Sigmoid colon (tissue), 7 donors: ENCODE results near the gene HOXC9. TPM values are rescaled to one million over a fixed set of nuclear protein-coding genes. Genes with fewer than 3 reads are reported as not detected.

Experiments
- DNase-seq: peaks from one replicate; pipeline ENCODE4 v3.0.0-alpha.2; 2019
- H3K27ac ChIP-seq, 4 donors: fragments of 200-600 bp; sonication (generic); one replicate each; pipeline ENCODE4 v1.5.1; 2016 to 2019; ENCODE audit warnings: mild to moderate bottlenecking in 1 of 4
- H3K27me3 ChIP-seq, 3 donors: fragments of 200-600 bp; sonication (generic); one replicate each; pipeline ENCODE4 v1.5.1; 2019; ENCODE audit warnings: mild to moderate bottlenecking in 1 of 3
- H3K36me3 ChIP-seq, 4 donors: fragments of 200-600 bp; sonication (generic); one replicate each; pipeline ENCODE4 v1.5.1; 2016 to 2019
- H3K4me1 ChIP-seq, 4 donors: fragments of 200-600 bp; sonication (generic); one replicate each; pipeline ENCODE4 v1.5.1; 2017 to 2019
- H3K4me3 ChIP-seq, 4 donors: fragments of 200-600 bp; sonication (generic); one replicate each; pipeline ENCODE4 v1.5.1; 2017 to 2019; ENCODE audit warnings: mild to moderate bottlenecking in 2 of 4, moderate library complexity in 1 of 4
- H3K9me3 ChIP-seq, 4 donors: fragments of 200-600 bp in 3 of 4; sonication (generic) in 3 of 4; one replicate each; pipeline versions ENCODE4 v1.5.1 to v1.6.1; 2013 to 2019
- CTCF ChIP-seq, 4 experiments: fragments of 450-650 bp in 3 of 4; fragments of 200-600 bp in 1 of 4; IDR thresholded peaks; one replicate each; pipeline ENCODE4 v1.5.1; 2016 to 2019; ENCODE audit warnings: antibody characterized with exemption in 4 of 4, mild to moderate bottlenecking in 3 of 4, moderate library complexity in 2 of 4
- EP300 ChIP-seq, 4 donors: sonication (generic); formaldehyde crosslinking; IDR thresholded peaks; one replicate each; pipeline ENCODE4 v1.6.1; 2017; ENCODE audit warnings: antibody characterized with exemption in 4 of 4
- POLR2A ChIP-seq, 2 donors: fragments of 450-650 bp; IDR thresholded peaks; one replicate each; pipeline ENCODE4 v1.6.1; 2016; ENCODE audit warnings: antibody characterized with exemption in 2 of 2, mild to moderate bottlenecking in 2 of 2, moderate library complexity in 2 of 2
- POLR2AphosphoS5 ChIP-seq, 4 donors: sonication (generic); formaldehyde crosslinking; IDR thresholded peaks; one replicate each; pipeline ENCODE4 v1.6.1; 2017; ENCODE audit warnings: antibody characterized with exemption in 4 of 4
- WGBS, 2 donors: extraction: QIAGEN DNeasy Blood & Tissue Kit; methylation state at CpG; one replicate each; pipeline ENCODE4 v1.1.7; 2013; 5-methylcytosine and 5-hydroxymethylcytosine counted together
- intact Hi-C: fragments of 100-400 bp; cut with DNase I; formaldehyde crosslinking; loops from one replicate; pipeline ENCODE4 v1.15.1; 2023
- polyA plus RNA-seq, 3 donors: library from polyadenylated mRNA; stranded (reverse); fragments of 200-250 nt; gene quantifications; one replicate each; pipeline ENCODE4 v1.2.3, GENCODE V29; 2013
- total RNA-seq, 4 donors: library from RNA; depleted of rRNA; stranded (reverse); fragments of >200 nt; gene quantifications; one replicate each; pipeline ENCODE4 v1.1.0, GENCODE V29; 2016
- donor health status: healthy with polysubstance abuse.
- donor health status: Bipolar disorder and iron deficiency.
- donor health status: healthy.

Gene HOXC9
- total and polyA plus RNA-seq, 7 donors = 0.04 TPM; not detected in 6

GRCh38 chr12:53985692-53985993 is 14.3 kb upstream of the HOXC9 start:
- 6 to 31% methylated on average over 21 of the region's 21 CpGs for WGBS, 2 donors
- intact Hi-C loops = no loop called here

GRCh38 chr12:53985994-53986685 is 13.8 kb upstream of the HOXC9 start:
- 3 to 9% methylated on average over 50 of the region's 50 CpGs for WGBS, 2 donors
- TF ChIP-seq CTCF (IDR thresholded peaks at IDR 0.05) = no peak
- TF ChIP-seq POLR2A (IDR thresholded peaks at IDR 0.05) = no peak
- no peak for TF ChIP-seq EP300 (IDR thresholded peaks at IDR 0.05)
- TF ChIP-seq POLR2AphosphoS5 (IDR thresholded peaks at IDR 0.05) = no peak
- Histone ChIP-seq H3K36me3 (no peaks in the 10 kb centered on the region), H3K9me3 (no peaks in the 10 kb centered on the region), H3K27me3 (peaks cover 85 to 100% (median 99%) of the 10 kb centered on the region in 3 donors), H3K27ac (no peak overlapping the region), H3K4me1 (peaks cover 0 to 32% (median 21%) of the 10 kb centered on the region in 4 donors), H3K4me3 (peak overlapping the region in 2 of 4 donors; percentile 13 to 17)
- DNase-seq = no peak
- intact Hi-C loops = no loop called here

More at GRCh38 chr12:53985692-53985993, 14.3 kb upstream of the HOXC9 start:
- no peak for DNase-seq
- peak overlapping the region in 2 of 4 donors; percentile 13 to 17 for H3K4me3 ChIP-seq
- no peaks in the 10 kb centered on the region for H3K9me3 ChIP-seq
- H3K27me3 ChIP-seq = peaks cover 83 to 100% (median 99%) of the 10 kb centered on the region in 3 donors
- H3K36me3 ChIP-seq = no peaks in the 10 kb centered on the region
- no peak overlapping the region for H3K27ac ChIP-seq
- TF ChIP-seq EP300 (IDR thresholded peaks at IDR 0.05) (no peak), POLR2AphosphoS5 (IDR thresholded peaks at IDR 0.05) (no peak), POLR2A (IDR thresholded peaks at IDR 0.05) (no peak), CTCF (IDR thresholded peaks at IDR 0.05) (no peak)
- H3K4me1 ChIP-seq = peaks cover 0 to 32% (median 21%) of the 10 kb centered on the region in 4 donors

GRCh38 chr12:53986686-53987483 is 13.1 kb upstream of the HOXC9 start:
- Histone ChIP-seq H3K27me3 (peaks cover 89 to 100% (median 100%) of the 10 kb centered on the region in 3 donors), H3K9me3 (no peaks in the 10 kb centered on the region), H3K36me3 (no peaks in the 10 kb centered on the region), H3K4me1 (peaks cover 0 to 32% (median 21%) of the 10 kb centered on the region in 4 donors), H3K27ac (no peak overlapping the region), H3K4me3 (no peak overlapping the region)
- DNase-seq = no peak
- 32 to 50% methylated on average over 21 of the region's 21 CpGs for WGBS, 2 donors
- intact Hi-C loops = no loop called here
- TF ChIP-seq POLR2A (IDR thresholded peaks at IDR 0.05) = no peak
- no peak for TF ChIP-seq EP300 (IDR thresholded peaks at IDR 0.05)
- TF ChIP-seq POLR2AphosphoS5 (IDR thresholded peaks at IDR 0.05) = no peak
- TF ChIP-seq CTCF (IDR thresholded peaks at IDR 0.05) = no peak

- Histone ChIP-seq H3K4me1 (peaks cover 0 to 32% (median 21%) of the 10 kb centered on the region in 4 donors), H3K4me3 (no peak overlapping the region), H3K36me3 (no peaks in the 10 kb centered on the region), H3K9me3 (no peaks in the 10 kb centered on the region), H3K27me3 (peaks cover 89 to 100% (median 100%) of the 10 kb centered on the region in 3 donors), H3K27ac (no peak overlapping the region)
- WGBS, 2 donors = 14 to 20% methylated on average over 4 of the region's 4 CpGs
- intact Hi-C loops = no loop called here
- no peak for DNase-seq
- no peak for TF ChIP-seq CTCF (IDR thresholded peaks at IDR 0.05)
- no peak for TF ChIP-seq EP300 (IDR thresholded peaks at IDR 0.05)
- no peak for TF ChIP-seq POLR2A (IDR thresholded peaks at IDR 0.05)
- TF ChIP-seq POLR2AphosphoS5 (IDR thresholded peaks at IDR 0.05) = no peak
Measured at GRCh38 chr12:53987787-53988230, 12.2 kb upstream of the HOXC9 start.
